GM23248 (cell line): ENCODE measurements around the gene PTK6.

Source experiments
- EZH2 ChIP-seq: fragments of 200-600 bp; sonication (generic); IDR thresholded peaks from 2 replicates; pipeline ENCODE4 v1.6.1; 2018; ENCODE audit warnings: antibody characterized with exemption, mild to moderate bottlenecking; ENCODE audit not compliant: insufficient read depth, poor library complexity, severe bottlenecking
- EZH2phosphoT487 ChIP-seq: fragments of 200-600 bp; sonication (generic); IDR thresholded peaks from 2 replicates; pipeline ENCODE4 v1.6.1; 2018; ENCODE audit warnings: antibody characterized with exemption, moderate library complexity, mild to moderate bottlenecking, low read depth; ENCODE audit not compliant: insufficient read depth

- no peak for TF ChIP-seq EZH2
- no peak for TF ChIP-seq EZH2phosphoT487
These were observed 28.1 kb downstream of the PTK6 start for GRCh38 chr20:63509088-63509564.
